ENCODE results near the gene TCEAL5.
A peak's percentile ranks its signal among the peaks of the same experiment; 100 is the strongest.

The TCEAL5 gene

DNA sequence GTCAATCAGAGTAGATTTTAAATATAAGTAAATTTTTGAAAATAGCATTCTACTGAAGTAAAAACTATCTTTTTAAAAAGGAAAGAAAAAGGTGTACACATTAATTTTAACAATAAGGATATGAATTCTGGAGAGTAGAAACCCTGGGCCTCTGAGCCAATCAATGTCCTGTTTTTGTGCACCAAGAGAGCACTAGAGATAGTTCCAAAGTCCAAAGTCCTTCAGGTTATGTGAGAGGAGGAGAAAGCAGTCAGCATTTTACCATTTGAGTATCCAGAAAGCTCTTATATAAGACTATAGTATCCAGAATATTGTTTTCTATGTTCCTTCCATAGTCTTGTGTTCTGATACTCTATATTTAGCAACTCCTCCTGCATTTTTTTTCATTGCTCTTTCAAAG, 18.3 kb downstream of the TCEAL5 start:
- Histone ChIP-seq H3K36me3 (ENCODE audit: control insufficient read depth in 2 of 2, insufficient read depth in 2 of 2, low read length in 2 of 2) (no peaks in the 10 kb centered on the region), H3K9ac (ENCODE audit: low read depth in 1 of 2, low read length in 2 of 2) (no peak overlapping the region), H3K4me3 (ENCODE audit: low read length in 2 of 2) (no peak overlapping the region), H3K9me3 (ENCODE audit: control insufficient read depth in 2 of 2, low read length in 2 of 2) (no peaks in the 10 kb centered on the region), H3K4me1 (ENCODE audit: control insufficient read depth in 2 of 2, insufficient read depth in 2 of 2, low read length in 2 of 2) (peaks cover 0 to 5% of the 10 kb centered on the region in 2 donors), H3K27ac (ENCODE audit: low read depth in 2 of 2, low read length in 2 of 2) (no peak overlapping the region), H3K27me3 (ENCODE audit: control insufficient read depth in 2 of 2, insufficient read depth in 2 of 2, low read length in 2 of 2) (peaks cover 6% of the 10 kb centered on the region in 2 donors)

DNA sequence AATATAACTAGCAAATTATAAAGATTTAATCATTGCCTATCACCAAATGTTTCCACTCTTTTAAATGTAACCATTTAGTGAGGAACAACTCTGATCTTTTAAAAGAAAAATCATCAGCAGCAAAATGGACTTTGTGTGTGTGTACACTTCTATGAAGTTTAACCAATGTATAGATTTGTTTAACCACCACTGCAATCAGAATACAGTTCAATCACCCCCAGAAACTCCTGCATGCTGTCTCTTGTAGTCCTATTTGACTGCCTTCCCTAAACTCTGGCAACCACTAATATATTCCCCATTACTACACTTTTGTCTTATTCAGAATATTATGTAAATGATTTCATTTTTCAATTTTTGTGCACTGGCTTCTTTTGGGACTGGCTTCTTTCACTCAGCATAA, 19.9 kb downstream of the TCEAL5 start:
- H3K9me3 ChIP-seq (ENCODE audit: control insufficient read depth in 2 of 2, low read length in 2 of 2), result no peaks in the 10 kb centered on the region
- H3K9ac ChIP-seq (ENCODE audit: low read depth in 1 of 2, low read length in 2 of 2), result no peak overlapping the region
- no peak overlapping the region for H3K27ac ChIP-seq (ENCODE audit: low read depth in 2 of 2, low read length in 2 of 2)
- H3K36me3 ChIP-seq (ENCODE audit: control insufficient read depth in 2 of 2, insufficient read depth in 2 of 2, low read length in 2 of 2), result peaks cover 0 to 5% of the 10 kb centered on the region in 2 donors
- H3K4me3 ChIP-seq (ENCODE audit: low read length in 2 of 2), result no peak overlapping the region
- H3K27me3 ChIP-seq (ENCODE audit: control insufficient read depth in 2 of 2, insufficient read depth in 2 of 2, low read length in 2 of 2), result peaks cover 6% of the 10 kb centered on the region in 2 donors
- peaks cover 0 to 5% of the 10 kb centered on the region in 2 donors for H3K4me1 ChIP-seq (ENCODE audit: control insufficient read depth in 2 of 2, insufficient read depth in 2 of 2, low read length in 2 of 2)

GRCh38 chrX:103254921-103255493, 21.5 kb downstream of the TCEAL5 start, which contains the start of gene TCEAL8:
TCEAL8 (minus strand) TSS chrX:103255155; CDS start chrX:103253979, 1,176 bp downstream.
- H3K36me3 ChIP-seq (ENCODE audit: control insufficient read depth in 2 of 2, insufficient read depth in 2 of 2, low read length in 2 of 2), result peaks cover 0 to 5% of the 10 kb centered on the region in 2 donors
- H3K9me3 ChIP-seq (ENCODE audit: control insufficient read depth in 2 of 2, low read length in 2 of 2), result no peaks in the 10 kb centered on the region
- peak within 1 kb of the TSS; percentile 80 to 85 for H3K9ac ChIP-seq (ENCODE audit: low read depth in 1 of 2, low read length in 2 of 2)
- peak within 1 kb of the TSS; percentile 72 to 84 for H3K27ac ChIP-seq (ENCODE audit: low read depth in 2 of 2, low read length in 2 of 2)
- H3K27me3 ChIP-seq (ENCODE audit: control insufficient read depth in 2 of 2, insufficient read depth in 2 of 2, low read length in 2 of 2), result peaks cover 6% of the 10 kb centered on the region in 2 donors
- peaks cover 0 to 5% of the 10 kb centered on the region in 2 donors for H3K4me1 ChIP-seq (ENCODE audit: control insufficient read depth in 2 of 2, insufficient read depth in 2 of 2, low read length in 2 of 2)
- peak within 1 kb of the TSS; percentile 72 to 92 for H3K4me3 ChIP-seq (ENCODE audit: low read length in 2 of 2)

DNA sequence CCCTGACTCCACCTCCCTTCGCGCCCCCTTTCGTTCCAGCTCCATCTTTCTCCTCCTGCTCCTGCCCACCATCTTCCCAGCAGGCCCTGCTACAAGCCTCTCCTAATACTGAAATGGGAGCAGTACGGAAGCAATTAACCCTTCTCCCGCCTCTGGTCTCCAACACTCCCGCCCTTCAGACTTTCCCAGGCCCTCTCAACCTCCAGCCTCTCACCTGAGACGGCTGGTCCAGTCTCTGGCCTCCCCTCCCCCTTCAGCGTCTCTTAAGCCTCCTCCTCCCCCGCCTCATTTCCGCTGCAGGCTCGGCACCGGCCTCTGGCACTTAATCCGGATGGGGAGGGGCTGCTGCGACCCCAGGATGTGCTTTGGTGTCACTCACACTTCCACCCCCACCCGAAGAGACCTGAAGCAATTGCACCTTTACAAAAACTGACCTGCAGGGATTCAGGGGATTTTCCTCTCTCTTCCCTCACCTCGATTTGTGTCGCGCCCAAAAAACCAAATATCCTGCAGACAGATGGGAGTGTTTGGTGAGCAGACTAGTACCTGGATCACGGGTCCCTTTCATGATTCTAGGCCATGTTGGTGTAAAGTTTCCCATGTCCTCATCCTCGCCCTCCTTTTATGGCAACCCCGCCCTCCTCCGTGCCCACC, 22.3 kb downstream of the TCEAL5 start:
- Histone ChIP-seq H3K9ac (ENCODE audit: low read depth in 1 of 2, low read length in 2 of 2) (peak overlapping the region; percentile 80 to 85), H3K4me3 (ENCODE audit: low read length in 2 of 2) (peak overlapping the region; percentile 72 to 92), H3K27me3 (ENCODE audit: control insufficient read depth in 2 of 2, insufficient read depth in 2 of 2, low read length in 2 of 2) (peaks cover 4 to 6% of the 10 kb centered on the region in 2 donors), H3K36me3 (ENCODE audit: control insufficient read depth in 2 of 2, insufficient read depth in 2 of 2, low read length in 2 of 2) (peaks cover 0 to 5% of the 10 kb centered on the region in 2 donors), H3K9me3 (ENCODE audit: control insufficient read depth in 2 of 2, low read length in 2 of 2) (no peaks in the 10 kb centered on the region), H3K27ac (ENCODE audit: low read depth in 2 of 2, low read length in 2 of 2) (peak overlapping the region; percentile 72 to 84), H3K4me1 (ENCODE audit: control insufficient read depth in 2 of 2, insufficient read depth in 2 of 2, low read length in 2 of 2) (peaks cover 0 to 5% of the 10 kb centered on the region in 2 donors)

- H3K36me3 ChIP-seq (ENCODE audit: control insufficient read depth in 2 of 2, insufficient read depth in 2 of 2, low read length in 2 of 2), result peaks cover 0 to 5% of the 10 kb centered on the region in 2 donors
Observed at GRCh38 chrX:103253608-103254007, 22.9 kb downstream of the TCEAL5 start.

DNA sequence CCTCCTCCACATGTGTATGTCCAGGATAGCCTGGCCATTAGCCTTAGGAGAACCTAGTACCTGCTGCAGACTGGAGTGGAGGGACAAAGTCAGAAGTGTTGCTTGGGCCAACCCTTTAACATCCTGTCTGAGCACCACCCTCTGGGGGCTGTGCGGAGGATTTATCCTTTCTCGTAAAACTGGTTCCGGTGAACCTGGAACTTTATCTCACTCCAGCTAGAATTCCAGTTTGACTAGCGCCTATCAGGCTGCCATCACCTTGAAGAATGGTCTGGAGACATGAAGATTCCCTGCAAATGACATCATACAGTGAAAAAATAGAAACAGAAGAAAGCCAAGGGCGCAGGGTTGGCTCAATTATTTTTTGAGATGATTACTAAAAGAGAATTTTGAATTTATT, 25.6 kb downstream of the TCEAL5 start:
- Histone ChIP-seq H3K9me3 (ENCODE audit: control insufficient read depth in 2 of 2, low read length in 2 of 2) (no peaks in the 10 kb centered on the region), H3K27ac (ENCODE audit: low read depth in 2 of 2, low read length in 2 of 2) (no peak overlapping the region), H3K36me3 (ENCODE audit: control insufficient read depth in 2 of 2, insufficient read depth in 2 of 2, low read length in 2 of 2) (peaks cover 0 to 5% of the 10 kb centered on the region in 2 donors), H3K27me3 (ENCODE audit: control insufficient read depth in 2 of 2, insufficient read depth in 2 of 2, low read length in 2 of 2) (peaks cover 0 to 3% of the 10 kb centered on the region in 2 donors), H3K4me3 (ENCODE audit: low read length in 2 of 2) (no peak overlapping the region), H3K9ac (ENCODE audit: low read depth in 1 of 2, low read length in 2 of 2) (no peak overlapping the region), H3K4me1 (ENCODE audit: control insufficient read depth in 2 of 2, insufficient read depth in 2 of 2, low read length in 2 of 2) (peaks cover 0 to 5% of the 10 kb centered on the region in 2 donors)

More at GRCh38 chrX:103253608-103254007, 22.9 kb downstream of the TCEAL5 start:
- no peaks in the 10 kb centered on the region for H3K9me3 ChIP-seq (ENCODE audit: control insufficient read depth in 2 of 2, low read length in 2 of 2)
- peak overlapping the region in 1 of 2 donors; percentile 85 for H3K9ac ChIP-seq (ENCODE audit: low read depth in 1 of 2, low read length in 2 of 2)
- H3K27me3 ChIP-seq (ENCODE audit: control insufficient read depth in 2 of 2, insufficient read depth in 2 of 2, low read length in 2 of 2), result peaks cover 0 to 6% of the 10 kb centered on the region in 2 donors
- peak overlapping the region in 1 of 2 donors; percentile 17 for H3K27ac ChIP-seq (ENCODE audit: low read depth in 2 of 2, low read length in 2 of 2)
- H3K4me3 ChIP-seq (ENCODE audit: low read length in 2 of 2), result peak overlapping the region; percentile 72 to 92
- H3K4me1 ChIP-seq (ENCODE audit: control insufficient read depth in 2 of 2, insufficient read depth in 2 of 2, low read length in 2 of 2), result peaks cover 0 to 5% of the 10 kb centered on the region in 2 donors

DNA sequence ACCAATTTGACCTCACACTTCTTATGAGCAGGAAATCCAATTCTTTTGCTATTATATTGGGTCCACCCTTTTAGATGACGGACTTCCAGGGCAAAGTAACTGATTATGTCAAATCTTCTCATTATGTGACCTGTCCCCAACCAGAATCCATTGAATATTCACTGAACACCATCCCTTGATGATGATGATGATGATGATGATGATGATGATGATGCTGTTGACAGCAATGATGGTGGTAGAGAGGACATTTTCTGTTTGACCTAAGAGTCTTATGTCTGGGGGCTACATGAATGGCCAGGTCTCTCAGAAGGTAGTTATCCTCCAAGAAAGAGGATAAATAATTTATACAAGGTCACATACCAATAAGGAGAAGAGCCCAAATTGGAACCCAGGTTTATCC, 26.7 kb downstream of the TCEAL5 start:
- H3K36me3 ChIP-seq (ENCODE audit: control insufficient read depth in 2 of 2, insufficient read depth in 2 of 2, low read length in 2 of 2), result peaks cover 0 to 5% of the 10 kb centered on the region in 2 donors
- H3K4me3 ChIP-seq (ENCODE audit: low read length in 2 of 2), result no peak overlapping the region
- H3K9me3 ChIP-seq (ENCODE audit: control insufficient read depth in 2 of 2, low read length in 2 of 2), result no peaks in the 10 kb centered on the region
- H3K4me1 ChIP-seq (ENCODE audit: control insufficient read depth in 2 of 2, insufficient read depth in 2 of 2, low read length in 2 of 2), result peaks cover 0 to 5% of the 10 kb centered on the region in 2 donors
- no peak overlapping the region for H3K9ac ChIP-seq (ENCODE audit: low read depth in 1 of 2, low read length in 2 of 2)
- no peak overlapping the region for H3K27ac ChIP-seq (ENCODE audit: low read depth in 2 of 2, low read length in 2 of 2)
- peaks cover 0 to 2% of the 10 kb centered on the region in 2 donors for H3K27me3 ChIP-seq (ENCODE audit: control insufficient read depth in 2 of 2, insufficient read depth in 2 of 2, low read length in 2 of 2)

DNA sequence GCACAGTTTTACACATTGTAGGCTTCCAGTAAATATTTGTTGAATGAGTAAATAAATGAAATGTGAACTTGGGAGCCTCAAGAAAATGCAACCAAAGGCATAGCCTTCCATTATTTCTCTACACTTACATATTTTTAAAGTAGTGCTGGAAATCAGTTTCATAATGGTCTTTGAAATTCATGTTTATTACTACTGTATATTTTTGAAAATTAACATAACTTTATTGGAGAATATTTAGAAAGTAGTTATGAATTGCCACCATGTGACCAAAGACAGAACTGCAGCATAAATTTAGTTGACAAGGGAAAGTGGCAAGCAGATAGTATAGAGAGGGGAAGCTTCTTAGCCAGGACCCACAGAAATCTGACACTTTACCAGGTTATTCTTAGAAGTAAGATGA, 28.0 kb downstream of the TCEAL5 start:
- H3K4me1 ChIP-seq (ENCODE audit: control insufficient read depth in 2 of 2, insufficient read depth in 2 of 2, low read length in 2 of 2), result peaks cover 0 to 3% of the 10 kb centered on the region in 2 donors
- no peaks in the 10 kb centered on the region for H3K9me3 ChIP-seq (ENCODE audit: control insufficient read depth in 2 of 2, low read length in 2 of 2)
- H3K4me3 ChIP-seq (ENCODE audit: low read length in 2 of 2), result no peak overlapping the region
- no peaks in the 10 kb centered on the region for H3K27me3 ChIP-seq (ENCODE audit: control insufficient read depth in 2 of 2, insufficient read depth in 2 of 2, low read length in 2 of 2)
- peaks cover 0 to 5% of the 10 kb centered on the region in 2 donors for H3K36me3 ChIP-seq (ENCODE audit: control insufficient read depth in 2 of 2, insufficient read depth in 2 of 2, low read length in 2 of 2)
- H3K27ac ChIP-seq (ENCODE audit: low read depth in 2 of 2, low read length in 2 of 2), result no peak overlapping the region
- H3K9ac ChIP-seq (ENCODE audit: low read depth in 1 of 2, low read length in 2 of 2), result no peak overlapping the region

GRCh38 chrX:103240155-103240554, 36.4 kb downstream of the TCEAL5 start:
- Histone ChIP-seq H3K9me3 (ENCODE audit: control insufficient read depth in 2 of 2, low read length in 2 of 2) (no peaks in the 10 kb centered on the region), H3K27ac (ENCODE audit: low read depth in 2 of 2, low read length in 2 of 2) (no peak overlapping the region), H3K9ac (ENCODE audit: low read depth in 1 of 2, low read length in 2 of 2) (no peak overlapping the region), H3K27me3 (ENCODE audit: control insufficient read depth in 2 of 2, insufficient read depth in 2 of 2, low read length in 2 of 2) (peaks cover 3% of the 10 kb centered on the region in 2 donors), H3K4me3 (ENCODE audit: low read length in 2 of 2) (no peak overlapping the region), H3K4me1 (ENCODE audit: control insufficient read depth in 2 of 2, insufficient read depth in 2 of 2, low read length in 2 of 2) (no peaks in the 10 kb centered on the region), H3K36me3 (ENCODE audit: control insufficient read depth in 2 of 2, insufficient read depth in 2 of 2, low read length in 2 of 2) (no peaks in the 10 kb centered on the region)

GRCh38 chrX:103236296-103236695, 40.3 kb downstream of the TCEAL5 start:
- Histone ChIP-seq H3K27me3 (ENCODE audit: control insufficient read depth in 2 of 2, insufficient read depth in 2 of 2, low read length in 2 of 2) (peaks cover 0 to 3% of the 10 kb centered on the region in 2 donors), H3K4me1 (ENCODE audit: control insufficient read depth in 2 of 2, insufficient read depth in 2 of 2, low read length in 2 of 2) (peaks cover 3 to 4% of the 10 kb centered on the region in 2 donors), H3K36me3 (ENCODE audit: control insufficient read depth in 2 of 2, insufficient read depth in 2 of 2, low read length in 2 of 2) (no peaks in the 10 kb centered on the region), H3K9ac (ENCODE audit: low read depth in 1 of 2, low read length in 2 of 2) (no peak overlapping the region), H3K27ac (ENCODE audit: low read depth in 2 of 2, low read length in 2 of 2) (no peak overlapping the region), H3K4me3 (ENCODE audit: low read length in 2 of 2) (no peak overlapping the region), H3K9me3 (ENCODE audit: control insufficient read depth in 2 of 2, low read length in 2 of 2) (no peaks in the 10 kb centered on the region)

All from mucosa of rectum (tissue), 2 donors.